ENCODE data around the gene APBA2.
A peak's percentile ranks its signal among the peaks of the same experiment; 100 is the strongest.

Gene APBA2

GRCh38 chr15:29135309-29135657 is 249.5 kb downstream of the APBA2 start:
- in situ Hi-C loops (cut with MboI; ENCODE audit: low sequenced_read_pairs), result no loop called here

GRCh38 chr15:29135702-29136646 is 250.2 kb downstream of the APBA2 start:
- Histone ChIP-seq H3K4me1 (no peaks in the 10 kb centered on the region; the same call in 1 of the 2 replicates), H3K9me3 (no peaks in the 10 kb centered on the region), H3K36me3 (replicated peaks) (no peaks in the 10 kb centered on the region), H3K27me3 (ENCODE audit: low read depth) (0 out of 2 replicates have a peak, but pooled peaks cover 4% of the 10 kb centered on the region), H3K4me3 (no peak overlapping the region)
- no peak for DNase-seq (ENCODE audit: low spot score in 2 of 2)
- in situ Hi-C loops (cut with MboI; ENCODE audit: low sequenced_read_pairs), result no loop called here

More at GRCh38 chr15:29135309-29135657, 249.5 kb downstream of the APBA2 start:
- Histone ChIP-seq H3K4me3 (no peak overlapping the region), H3K4me1 (no peaks in the 10 kb centered on the region; the same call in 1 of the 2 replicates), H3K27me3 (ENCODE audit: low read depth) (0 out of 2 replicates have a peak, but pooled peaks cover 4% of the 10 kb centered on the region), H3K9me3 (no peaks in the 10 kb centered on the region), H3K36me3 (replicated peaks) (no peaks in the 10 kb centered on the region)
- DNase-seq (ENCODE audit: low spot score in 2 of 2), result no peak

GRCh38 chr15:29138260-29138659 is 252.5 kb downstream of the APBA2 start:
- in situ Hi-C loops (cut with MboI; ENCODE audit: low sequenced_read_pairs), result no loop called here

GRCh38 chr15:29139072-29139471 is 253.3 kb downstream of the APBA2 start:
- H3K36me3 ChIP-seq (replicated peaks), result no peaks in the 10 kb centered on the region
- no peaks in the 10 kb centered on the region for H3K9me3 ChIP-seq
- H3K27me3 ChIP-seq (ENCODE audit: low read depth), result peaks cover 12% of the 10 kb centered on the region
- H3K4me3 ChIP-seq, result no peak overlapping the region
- H3K4me1 ChIP-seq, result no peaks in the 10 kb centered on the region; the same call in 1 of the 2 replicates
- peak in 1 of 2 experiments; percentile 1 for DNase-seq (ENCODE audit: low spot score in 2 of 2)
- in situ Hi-C loops (cut with MboI; ENCODE audit: low sequenced_read_pairs), result no loop called here

More at GRCh38 chr15:29138260-29138659, 252.5 kb downstream of the APBA2 start:
- DNase-seq (ENCODE audit: low spot score in 2 of 2), result no peak
- no peaks in the 10 kb centered on the region; the same call in 1 of the 2 replicates for H3K4me1 ChIP-seq
- no peak overlapping the region for H3K4me3 ChIP-seq
- no peaks in the 10 kb centered on the region for H3K36me3 ChIP-seq (replicated peaks)
- H3K27me3 ChIP-seq (ENCODE audit: low read depth), result peaks cover 7% of the 10 kb centered on the region; the same call in 1 of the 2 replicates
- H3K9me3 ChIP-seq, result no peaks in the 10 kb centered on the region

- H3K4me3 ChIP-seq, result no peak overlapping the region
Measured at GRCh38 chr15:29139540-29140459, 254.0 kb downstream of the APBA2 start.

GRCh38 chr15:29140475-29141307 is 254.9 kb downstream of the APBA2 start:
- no peak overlapping the region for H3K4me3 ChIP-seq
- in situ Hi-C loops (cut with MboI; ENCODE audit: low sequenced_read_pairs), result loop anchor here (10.0 kb wide), 1 partner anchor 434 kb away; a partner anchor contains a TSS
- H3K9me3 ChIP-seq, result no peaks in the 10 kb centered on the region
- peaks cover 12% of the 10 kb centered on the region for H3K27me3 ChIP-seq (ENCODE audit: low read depth)
- no peaks in the 10 kb centered on the region; the same call in 1 of the 2 replicates for H3K4me1 ChIP-seq
- no peak for DNase-seq (ENCODE audit: low spot score in 2 of 2)
- no peaks in the 10 kb centered on the region for H3K36me3 ChIP-seq (replicated peaks)

More at GRCh38 chr15:29139540-29140459, 254.0 kb downstream of the APBA2 start:
- DNase-seq (ENCODE audit: low spot score in 2 of 2), result peak; percentile 47 to 80
- H3K4me1 ChIP-seq, result no peaks in the 10 kb centered on the region; the same call in 1 of the 2 replicates
- H3K27me3 ChIP-seq (ENCODE audit: low read depth), result peaks cover 12% of the 10 kb centered on the region
- H3K36me3 ChIP-seq (replicated peaks), result no peaks in the 10 kb centered on the region
- no peaks in the 10 kb centered on the region for H3K9me3 ChIP-seq
- in situ Hi-C loops (cut with MboI; ENCODE audit: low sequenced_read_pairs), result loop anchor here (10.0 kb wide), 1 partner anchor 435 kb away; a partner anchor contains a TSS

- in situ Hi-C loops (cut with MboI; ENCODE audit: low sequenced_read_pairs), result loop anchor here (10.0 kb wide), 1 partner anchor 433 kb away; a partner anchor contains a TSS
- Histone ChIP-seq H3K9me3 (no peaks in the 10 kb centered on the region), H3K27me3 (ENCODE audit: low read depth) (peaks cover 12% of the 10 kb centered on the region)
Measured at GRCh38 chr15:29141308-29142128, 255.7 kb downstream of the APBA2 start.

GRCh38 chr15:29142129-29142747 is 256.5 kb downstream of the APBA2 start:
- Histone ChIP-seq H3K9me3 (no peaks in the 10 kb centered on the region), H3K4me1 (no peaks in the 10 kb centered on the region; the same call in 1 of the 2 replicates), H3K4me3 (no peak overlapping the region), H3K36me3 (replicated peaks) (no peaks in the 10 kb centered on the region), H3K27me3 (ENCODE audit: low read depth) (peaks cover 12% of the 10 kb centered on the region)
- in situ Hi-C loops (cut with MboI; ENCODE audit: low sequenced_read_pairs), result loop anchor here (10.0 kb wide), 1 partner anchor 433 kb away; a partner anchor contains a TSS
- no peak for DNase-seq (ENCODE audit: low spot score in 2 of 2)

More at GRCh38 chr15:29141308-29142128, 255.7 kb downstream of the APBA2 start:
- Histone ChIP-seq H3K36me3 (replicated peaks) (no peaks in the 10 kb centered on the region), H3K4me1 (no peaks in the 10 kb centered on the region; the same call in 1 of the 2 replicates), H3K4me3 (no peak overlapping the region)
- no peak for DNase-seq (ENCODE audit: low spot score in 2 of 2)

- Histone ChIP-seq H3K27me3 (ENCODE audit: low read depth) (peaks cover 15% of the 10 kb centered on the region), H3K36me3 (replicated peaks) (no peaks in the 10 kb centered on the region)
- in situ Hi-C loops (cut with MboI; ENCODE audit: low sequenced_read_pairs), result loop anchor here (10.0 kb wide), 1 partner anchor 432 kb away; a partner anchor contains a TSS
Measured at GRCh38 chr15:29143293-29143692, 257.5 kb downstream of the APBA2 start.

GRCh38 chr15:29143909-29144635 is 258.3 kb downstream of the APBA2 start:
- Histone ChIP-seq H3K27me3 (ENCODE audit: low read depth) (peaks cover 16% of the 10 kb centered on the region), H3K9me3 (no peaks in the 10 kb centered on the region), H3K4me3 (no peak overlapping the region), H3K36me3 (replicated peaks) (no peaks in the 10 kb centered on the region), H3K4me1 (no peaks in the 10 kb centered on the region; the same call in 1 of the 2 replicates)
- DNase-seq (ENCODE audit: low spot score in 2 of 2), result no peak
- in situ Hi-C loops (cut with MboI; ENCODE audit: low sequenced_read_pairs), result loop anchor here (10.0 kb wide), 1 partner anchor 431 kb away; a partner anchor contains a TSS

More at GRCh38 chr15:29143293-29143692, 257.5 kb downstream of the APBA2 start:
- Histone ChIP-seq H3K9me3 (no peaks in the 10 kb centered on the region), H3K4me1 (no peaks in the 10 kb centered on the region; the same call in 1 of the 2 replicates), H3K4me3 (no peak overlapping the region)
- no peak for DNase-seq (ENCODE audit: low spot score in 2 of 2)

- no peaks in the 10 kb centered on the region for H3K36me3 ChIP-seq (replicated peaks)
- H3K9me3 ChIP-seq, result peaks cover 2% of the 10 kb centered on the region
- 0 out of 2 replicates have a peak, but pooled peaks cover 4% of the 10 kb centered on the region for H3K27me3 ChIP-seq (ENCODE audit: low read depth)
- no peak overlapping the region for H3K4me3 ChIP-seq
- no peaks in the 10 kb centered on the region for H3K4me1 ChIP-seq
- in situ Hi-C loops (cut with MboI; ENCODE audit: low sequenced_read_pairs), result loop anchor here (10.0 kb wide), 1 partner anchor 425 kb away; a partner anchor contains a TSS
- no peak for DNase-seq (ENCODE audit: low spot score in 2 of 2)
Measured at GRCh38 chr15:29149738-29150075, 263.9 kb downstream of the APBA2 start.
